Medulla oblongata (tissue), 1 donor: ENCODE results near the gene LRPAP1.
"Not testable (repeated sequence)": the region's sequence is repeated elsewhere in the genome, so short reads cannot be mapped to it uniquely, and the experiment has no call there.

Experiments used
- DNase-seq: peaks from one replicate; pipeline ENCODE4 v3.0.0-alpha.2; 2015; ENCODE audit errors: extremely low spot score

LRPAP1 gene

GRCh38 chr4:3519468-3520264 lies 12.6 kb downstream of the LRPAP1 start:
- no peak for DNase-seq

- no peak for DNase-seq
These were observed 13.3 kb downstream of the LRPAP1 start for GRCh38 chr4:3518941-3519340.

- no peak for DNase-seq
These were observed 13.7 kb downstream of the LRPAP1 start for GRCh38 chr4:3518511-3518880.

- no peak for DNase-seq
These were observed 14.3 kb downstream of the LRPAP1 start for GRCh38 chr4:3517731-3518510.

GRCh38 chr4:3516836-3517730 lies 15.1 kb downstream of the LRPAP1 start:
- no peak for DNase-seq

GRCh38 chr4:3516061-3516835 lies 16.0 kb downstream of the LRPAP1 start:
- no peak for DNase-seq

GRCh38 chr4:3515646-3516045 lies 16.6 kb downstream of the LRPAP1 start:
- no peak for DNase-seq

- DNase-seq = no peak
These were observed 17.3 kb downstream of the LRPAP1 start for GRCh38 chr4:3514806-3515501.

GRCh38 chr4:3514221-3514780 lies 17.9 kb downstream of the LRPAP1 start:
- DNase-seq = no peak

- DNase-seq = no peak
These were observed 18.4 kb downstream of the LRPAP1 start for GRCh38 chr4:3513807-3514206.

- no peak for DNase-seq
These were observed 19.5 kb downstream of the LRPAP1 start for GRCh38 chr4:3512719-3513118.

GRCh38 chr4:3512279-3512678 lies 19.9 kb downstream of the LRPAP1 start:
- DNase-seq = no peak

GRCh38 chr4:3511601-3512000 lies 20.6 kb downstream of the LRPAP1 start:
- DNase-seq = not testable (repeated sequence)

- no peak for DNase-seq
These were observed 21.0 kb downstream of the LRPAP1 start for GRCh38 chr4:3511187-3511586.

GRCh38 chr4:3510481-3510880 lies 21.7 kb downstream of the LRPAP1 start:
- DNase-seq = no peak

GRCh38 chr4:3508542-3508941 lies 23.7 kb downstream of the LRPAP1 start:
- DNase-seq = no peak

- no peak for DNase-seq
These were observed 27.0 kb downstream of the LRPAP1 start for GRCh38 chr4:3505231-3505630.

GRCh38 chr4:3502941-3503936 lies 29.0 kb downstream of the LRPAP1 start:
- no peak for DNase-seq

- DNase-seq = no peak
These were observed 30.3 kb downstream of the LRPAP1 start for GRCh38 chr4:3501825-3502425.
